HCT116 (cell line): Measurements from ENCODE around the gene BSG. TPM values are rescaled to one million over a fixed set of nuclear protein-coding genes. Genes with fewer than 3 reads are reported as not detected.

Source experiments
- ATAC-seq: fragments of 200-7000 bp; cut with Tn5 transposase; 2 replicates; pipeline ENCODE4 v1.9.1; 2020; ENCODE audit warnings: mild to moderate bottlenecking, moderate library complexity
- BruUV-seq: library from RNA; stranded (reverse); fragments of 400-500 nt; replicated peaks from 2 replicates; lab custom pipeline; 2021; lab: Mats Ljungman, UMichigan
- CTCF ChIA-PET: fragments of 300-600 bp; sonication (Branson Sonifier 250); formaldehyde crosslinking; loops from one replicate; lab custom pipeline; 2021; ENCODE audit warnings: antibody characterized with exemption; lab: Charles Lee
- POLR2A ChIA-PET: fragments of 300-600, 350-600 bp; sonication (Branson Sonifier 250); formaldehyde crosslinking; loops from one replicate; lab custom pipeline; 2021; ENCODE audit warnings: antibody characterized with exemption; lab: Charles Lee
- RAD21 ChIA-PET, 2 experiments: fragments of 300-600 bp; sonication (Branson Sonifier 250); formaldehyde crosslinking; loops; one replicate each; lab custom pipeline; 2023; ENCODE audit warnings: low total read pairs in 2 of 2; ENCODE audit not compliant: uncharacterized antibody in 2 of 2, unreplicated experiment in 2 of 2, low non-redundant PET in 1 of 2; lab: Charles Lee
- DNase-seq: peaks from one replicate; pipeline ENCODE4 v3.0.0-alpha.2; 2010; ENCODE audit warnings: low read depth, low spot score
- H2AFZ ChIP-seq: fragments of 200-600 bp; shearing (Covaris generic), sonication (generic); 2 replicates; pipeline ENCODE4 v1.6.1; 2017; ENCODE audit warnings: low read depth, mixed run types, mixed read lengths, antibody characterized with exemption, low read length; ENCODE audit not compliant: poor library complexity, severe bottlenecking
- H3K27ac ChIP-seq: 2 replicates; pipeline ENCODE4 v1.5.1; 2012; ENCODE audit warnings: low read depth, low read length
- H3K27me3 ChIP-seq: fragments of 200-600 bp; sonication (generic); 2 replicates; pipeline ENCODE4 v1.6.1; 2016; ENCODE audit warnings: mixed run types, low read length, mixed read lengths; ENCODE audit not compliant: insufficient read depth
- H3K36me3 ChIP-seq, 2 experiments: fragments of 200-500 bp in 1 of 2; fragments of 200-600 bp in 1 of 2; sonication (Bioruptor generic) in 1 of 2; sonication (generic) in 1 of 2; 2 replicates each; pipeline versions ENCODE4 v1.5.1 to v1.6.1; 2014 to 2016; ENCODE audit warnings: low read length in 2 of 2, inconsistent platforms in 1 of 2, mixed read lengths in 1 of 2, mixed run types in 1 of 2; ENCODE audit not compliant: insufficient read depth in 2 of 2, control insufficient read depth in 1 of 2
- H3K4me1 ChIP-seq, 2 experiments: fragments of 200-600 bp in 1 of 2; sonication (generic) in 1 of 2; 2 replicates each; pipeline versions ENCODE4 v1.5.1 to v1.6.1; 2012 to 2017; ENCODE audit warnings: low read length in 2 of 2, inconsistent platforms in 1 of 2, mild to moderate bottlenecking in 1 of 2, mixed read lengths in 1 of 2, mixed run types in 1 of 2, moderate library complexity in 1 of 2; ENCODE audit not compliant: insufficient read depth in 2 of 2, control insufficient read depth in 1 of 2
- H3K4me2 ChIP-seq: fragments of 200-600 bp; sonication (generic); 2 replicates; pipeline ENCODE4 v1.6.1; 2017; ENCODE audit warnings: mixed run types, low read length, mixed read lengths
- H3K4me3 ChIP-seq, 2 experiments: fragments of 200-600 bp in 1 of 2; sonication (generic) in 1 of 2; replicated peaks in 1 of 2; 2 replicates each; pipeline ENCODE4 v1.5.1; 2011 to 2016; ENCODE audit warnings: low read length in 2 of 2, control low read depth in 1 of 2, low read depth in 1 of 2, mild to moderate bottlenecking in 1 of 2, mixed read lengths in 1 of 2, mixed run types in 1 of 2
- H3K79me2 ChIP-seq: fragments of 200-600 bp; sonication (generic); 2 replicates; pipeline ENCODE4 v1.6.1; 2017; ENCODE audit warnings: mild to moderate bottlenecking, mixed run types, low read length, moderate library complexity, mixed read lengths; ENCODE audit not compliant: insufficient read depth
- H3K9ac ChIP-seq: fragments of 200-600 bp; sonication (generic); 2 replicates; pipeline ENCODE4 v1.6.1; 2016; ENCODE audit warnings: low read length, mixed read lengths
- H3K9me2 ChIP-seq: fragments of 200-600 bp; sonication (generic), shearing (Covaris generic); 2 replicates; pipeline ENCODE4 v1.6.1; 2017; ENCODE audit warnings: mixed run types, mild to moderate bottlenecking, moderate library complexity; ENCODE audit not compliant: insufficient read depth
- H3K9me3 ChIP-seq, 2 experiments: fragments of 200-500 bp in 1 of 2; fragments of 200-600 bp in 1 of 2; sonication (Bioruptor generic) in 1 of 2; sonication (generic) in 1 of 2; 2 replicates each; pipeline ENCODE4 v1.6.1; 2014 to 2017; ENCODE audit warnings: low read length in 2 of 2, mixed read lengths in 2 of 2, inconsistent platforms in 1 of 2, low read depth in 1 of 2, mild to moderate bottlenecking in 1 of 2, mixed run types in 1 of 2, moderate library complexity in 1 of 2; ENCODE audit not compliant: control insufficient read depth in 1 of 2, insufficient read depth in 1 of 2
- H4K20me1 ChIP-seq: fragments of 200-600 bp; sonication (generic), shearing (Covaris generic); 2 replicates; pipeline ENCODE4 v1.6.1; 2017; ENCODE audit warnings: mixed run types, mild to moderate bottlenecking, moderate library complexity; ENCODE audit not compliant: insufficient read depth
- CBX3 ChIP-seq: IDR thresholded peaks from 2 replicates; pipeline ENCODE4 v1.6.1; 2012; ENCODE audit warnings: low read depth
- EGR1 ChIP-seq: IDR thresholded peaks from 2 replicates; pipeline ENCODE4 v1.6.1; 2012; ENCODE audit warnings: low read depth
- EZH2phosphoT487 ChIP-seq: fragments of 200-600 bp; IDR thresholded peaks from 2 replicates; pipeline ENCODE4 v1.6.1; 2018; ENCODE audit warnings: antibody characterized with exemption, borderline replicate concordance
- POLR2AphosphoS5 ChIP-seq: IDR thresholded peaks from 2 replicates; pipeline ENCODE4 v1.6.1; 2011; ENCODE audit warnings: mild to moderate bottlenecking, low read depth, low read length, moderate library complexity
- TCF7L2 ChIP-seq: IDR thresholded peaks from 2 replicates; pipeline ENCODE4 v1.7.0; 2011; ENCODE audit warnings: borderline replicate concordance, inconsistent platforms; ENCODE audit not compliant: insufficient read depth, insufficient read length; ENCODE audit errors: extremely low read depth
- ZFX ChIP-seq: fragments of 450-650 bp; IDR thresholded peaks from 2 replicates; pipeline ENCODE4 v1.6.1; 2017
- ZNF274 ChIP-seq: fragments of 200-500 bp; sonication (Bioruptor generic); IDR thresholded peaks from 2 replicates; pipeline ENCODE4 v1.6.1; 2014; ENCODE audit warnings: mild to moderate bottlenecking, low read depth, low read length, inconsistent platforms
- intact Hi-C: fragments of 100-400 bp; cut with micrococcal nuclease; formaldehyde crosslinking; loops from 2 replicates; pipeline ENCODE4 v1.10.0; 2022
- total RNA-seq: library from RNA; stranded (reverse); gene quantifications from one replicate; pipeline ENCODE4 v1.2.1, GENCODE V29; 2021; ENCODE audit not compliant: unreplicated experiment
- TF ChIP-seq, protein P1 (sequence below): IDR thresholded peaks from 2 replicates; pipeline ENCODE4 v1.6.1; 2012; ENCODE audit warnings: low read depth
- TF ChIP-seq, protein P2 (sequence below): IDR thresholded peaks from 2 replicates; pipeline ENCODE4 v1.6.1; 2011; ENCODE audit warnings: mild to moderate bottlenecking, low read length, moderate library complexity; ENCODE audit not compliant: insufficient replicate concordance; ENCODE audit errors: extremely low read depth

BSG gene
- total RNA-seq, 1 experiment from 2014 or later, result 603 TPM

DNA sequence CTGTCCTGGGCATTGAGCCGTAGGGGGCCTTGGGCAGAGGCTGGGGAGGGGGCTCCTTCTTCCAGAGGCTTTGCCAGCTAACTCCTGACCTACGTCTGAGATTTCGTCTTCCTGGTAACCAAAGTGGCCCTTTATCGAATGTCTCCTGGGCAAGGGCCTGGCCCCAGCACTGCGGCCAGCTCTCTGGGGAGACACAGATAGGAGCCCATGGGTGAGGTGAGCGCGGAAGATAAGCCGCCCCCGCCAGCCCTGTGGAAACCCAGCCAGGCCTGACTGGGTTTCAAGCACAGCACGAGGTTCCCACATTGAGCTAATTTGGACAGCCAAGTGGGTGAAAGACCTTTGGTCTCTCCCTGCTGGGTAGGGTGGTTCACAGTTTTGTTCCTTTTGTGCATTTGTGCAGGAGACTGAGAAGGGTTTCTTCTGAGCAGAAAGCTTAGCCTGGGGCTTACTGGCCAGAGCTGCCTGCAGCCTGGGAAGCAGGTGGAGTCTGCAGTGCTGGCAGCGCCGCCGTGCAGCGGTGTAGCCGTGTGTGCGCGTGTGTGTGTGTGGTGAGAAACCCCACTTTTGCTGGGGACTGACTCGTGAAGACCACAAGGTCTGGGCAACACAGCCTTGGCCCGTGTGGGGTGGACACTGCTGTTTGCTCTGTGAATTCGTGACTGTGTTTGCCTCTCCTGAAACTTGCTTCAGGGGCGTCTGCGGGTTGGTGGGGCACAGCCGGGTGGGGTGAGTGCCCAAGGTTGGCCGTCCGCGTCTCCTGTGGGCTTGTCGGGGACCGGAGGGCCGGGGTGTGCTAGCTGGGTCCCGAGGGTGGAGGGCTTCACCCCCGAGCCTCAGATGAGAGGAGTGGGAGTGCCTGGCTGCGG, 2.5 kb downstream of the BSG start:
- ChIA-PET POLR2A (interaction anchor here (0.6 kb wide), 1 partner anchor 49 kb away, joined by 3 read pairs; no protein-coding TSS in a partner anchor), CTCF (interaction anchor here (0.8 to 1.0 kb wide), 2 partner anchors 9 to 10 kb away, joined by 3 to 4 read pairs; no protein-coding TSS in a partner anchor), RAD21 (no interaction called here)
- Histone ChIP-seq H3K4me1 (peaks cover 3 to 34% of the 10 kb centered on the region in 2 experiments; a peak in 3 of 4 replicates), H3K9ac (no peak overlapping the region), H3K4me3 (no peak overlapping the region), H3K4me2 (peak overlapping the region; percentile 7; the same call in 1 of the 2 replicates), H3K36me3 (peaks cover 6 to 33% of the 10 kb centered on the region in 2 experiments; a peak in 2 of 4 replicates), H2AFZ (no peak overlapping the region), H3K27ac (peak overlapping the region; percentile 31; the same call in 1 of the 2 replicates), H4K20me1 (peaks cover 6% of the 10 kb centered on the region; the same call in 1 of the 2 replicates), H3K79me2 (peaks cover 75% of the 10 kb centered on the region), H3K9me3 (no peaks in the 10 kb centered on the region), H3K27me3 (no peaks in the 10 kb centered on the region), H3K9me2 (no peaks in the 10 kb centered on the region)
- no TSS peak for BruUV-seq
- intact Hi-C loops, result no loop called here
- TF ChIP-seq CBX3 (no peak), POLR2AphosphoS5 (no peak), EGR1 (no peak), ZNF274 (no peak), ZFX (no peak), EZH2phosphoT487 (no peak), TCF7L2 (no peak)
- TF ChIP-seq, protein P1, sequence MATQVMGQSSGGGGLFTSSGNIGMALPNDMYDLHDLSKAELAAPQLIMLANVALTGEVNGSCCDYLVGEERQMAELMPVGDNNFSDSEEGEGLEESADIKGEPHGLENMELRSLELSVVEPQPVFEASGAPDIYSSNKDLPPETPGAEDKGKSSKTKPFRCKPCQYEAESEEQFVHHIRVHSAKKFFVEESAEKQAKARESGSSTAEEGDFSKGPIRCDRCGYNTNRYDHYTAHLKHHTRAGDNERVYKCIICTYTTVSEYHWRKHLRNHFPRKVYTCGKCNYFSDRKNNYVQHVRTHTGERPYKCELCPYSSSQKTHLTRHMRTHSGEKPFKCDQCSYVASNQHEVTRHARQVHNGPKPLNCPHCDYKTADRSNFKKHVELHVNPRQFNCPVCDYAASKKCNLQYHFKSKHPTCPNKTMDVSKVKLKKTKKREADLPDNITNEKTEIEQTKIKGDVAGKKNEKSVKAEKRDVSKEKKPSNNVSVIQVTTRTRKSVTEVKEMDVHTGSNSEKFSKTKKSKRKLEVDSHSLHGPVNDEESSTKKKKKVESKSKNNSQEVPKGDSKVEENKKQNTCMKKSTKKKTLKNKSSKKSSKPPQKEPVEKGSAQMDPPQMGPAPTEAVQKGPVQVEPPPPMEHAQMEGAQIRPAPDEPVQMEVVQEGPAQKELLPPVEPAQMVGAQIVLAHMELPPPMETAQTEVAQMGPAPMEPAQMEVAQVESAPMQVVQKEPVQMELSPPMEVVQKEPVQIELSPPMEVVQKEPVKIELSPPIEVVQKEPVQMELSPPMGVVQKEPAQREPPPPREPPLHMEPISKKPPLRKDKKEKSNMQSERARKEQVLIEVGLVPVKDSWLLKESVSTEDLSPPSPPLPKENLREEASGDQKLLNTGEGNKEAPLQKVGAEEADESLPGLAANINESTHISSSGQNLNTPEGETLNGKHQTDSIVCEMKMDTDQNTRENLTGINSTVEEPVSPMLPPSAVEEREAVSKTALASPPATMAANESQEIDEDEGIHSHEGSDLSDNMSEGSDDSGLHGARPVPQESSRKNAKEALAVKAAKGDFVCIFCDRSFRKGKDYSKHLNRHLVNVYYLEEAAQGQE, result no peak
- TF ChIP-seq, protein P2, sequence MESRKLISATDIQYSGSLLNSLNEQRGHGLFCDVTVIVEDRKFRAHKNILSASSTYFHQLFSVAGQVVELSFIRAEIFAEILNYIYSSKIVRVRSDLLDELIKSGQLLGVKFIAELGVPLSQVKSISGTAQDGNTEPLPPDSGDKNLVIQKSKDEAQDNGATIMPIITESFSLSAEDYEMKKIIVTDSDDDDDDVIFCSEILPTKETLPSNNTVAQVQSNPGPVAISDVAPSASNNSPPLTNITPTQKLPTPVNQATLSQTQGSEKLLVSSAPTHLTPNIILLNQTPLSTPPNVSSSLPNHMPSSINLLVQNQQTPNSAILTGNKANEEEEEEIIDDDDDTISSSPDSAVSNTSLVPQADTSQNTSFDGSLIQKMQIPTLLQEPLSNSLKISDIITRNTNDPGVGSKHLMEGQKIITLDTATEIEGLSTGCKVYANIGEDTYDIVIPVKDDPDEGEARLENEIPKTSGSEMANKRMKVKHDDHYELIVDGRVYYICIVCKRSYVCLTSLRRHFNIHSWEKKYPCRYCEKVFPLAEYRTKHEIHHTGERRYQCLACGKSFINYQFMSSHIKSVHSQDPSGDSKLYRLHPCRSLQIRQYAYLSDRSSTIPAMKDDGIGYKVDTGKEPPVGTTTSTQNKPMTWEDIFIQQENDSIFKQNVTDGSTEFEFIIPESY, result no peak
- DNase-seq (no peak), ATAC-seq (no peak)
